ENCODE measurements around the gene GLCE.

The GLCE gene

DNA sequence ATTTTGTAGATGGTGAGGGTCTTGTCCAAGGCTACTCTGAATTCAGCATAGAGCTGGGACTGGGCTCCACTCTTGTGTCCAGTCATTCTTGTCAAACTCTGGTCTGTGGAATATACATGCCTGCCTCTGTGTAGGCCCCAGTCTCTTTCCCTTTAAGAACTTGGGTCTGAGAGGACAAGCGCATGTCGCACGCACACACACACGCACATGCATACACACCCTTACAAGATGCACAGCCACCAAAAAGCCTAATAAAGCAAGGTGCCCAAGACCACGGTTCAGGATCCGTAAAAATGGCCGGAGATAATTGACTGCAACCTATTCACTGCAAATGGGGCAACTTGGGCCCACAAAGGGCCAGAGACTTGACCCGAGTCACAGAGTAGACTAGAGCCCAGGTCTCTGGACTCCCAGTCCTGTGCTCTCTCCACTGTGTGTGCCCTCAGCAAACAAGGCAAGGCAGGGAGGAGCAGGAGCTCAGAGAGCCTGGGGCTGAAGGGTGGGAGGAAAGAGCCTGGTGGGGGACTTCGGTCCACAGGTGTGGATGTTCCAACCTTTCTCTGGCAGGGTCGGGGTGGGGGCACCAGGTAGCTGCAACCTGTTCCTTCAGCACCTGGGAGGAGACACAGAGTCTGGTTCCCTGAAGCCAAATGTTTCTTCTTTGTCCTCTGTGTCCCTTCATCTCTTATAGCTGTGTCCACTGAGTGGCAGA, 137.4 kb downstream of the GLCE start:
- Histone ChIP-seq H3K36me3 (ENCODE audit: low read length) (no peaks in the 10 kb centered on the region), H3K4me2 (ENCODE audit: low read depth, low read length, poor library complexity, severe bottlenecking) (no peak overlapping the region), H3F3A (ENCODE audit: insufficient read depth) (no peaks in the 10 kb centered on the region), H3K79me2 (ENCODE audit: insufficient read depth, low read length) (no peaks in the 10 kb centered on the region), H3K27ac (ENCODE audit: low read depth, low read length) (no peak overlapping the region), H3K27me3 (ENCODE audit: low read length) (no peaks in the 10 kb centered on the region), H2AFZ (ENCODE audit: low read depth, low read length, severe bottlenecking) (no peak overlapping the region), H3K9ac (ENCODE audit: low read length) (no peak overlapping the region), H3K4me3 (ENCODE audit: insufficient read depth, low read length, poor library complexity, severe bottlenecking) (no peak overlapping the region), H3K9me2 (replicated peaks; ENCODE audit: insufficient read depth, low read length) (no peaks in the 10 kb centered on the region), H3K9me3 (ENCODE audit: insufficient read depth, low read length) (no peaks in the 10 kb centered on the region), H4K20me1 (ENCODE audit: low read depth, low read length) (no peaks in the 10 kb centered on the region)
- TF ChIP-seq, protein P1, sequence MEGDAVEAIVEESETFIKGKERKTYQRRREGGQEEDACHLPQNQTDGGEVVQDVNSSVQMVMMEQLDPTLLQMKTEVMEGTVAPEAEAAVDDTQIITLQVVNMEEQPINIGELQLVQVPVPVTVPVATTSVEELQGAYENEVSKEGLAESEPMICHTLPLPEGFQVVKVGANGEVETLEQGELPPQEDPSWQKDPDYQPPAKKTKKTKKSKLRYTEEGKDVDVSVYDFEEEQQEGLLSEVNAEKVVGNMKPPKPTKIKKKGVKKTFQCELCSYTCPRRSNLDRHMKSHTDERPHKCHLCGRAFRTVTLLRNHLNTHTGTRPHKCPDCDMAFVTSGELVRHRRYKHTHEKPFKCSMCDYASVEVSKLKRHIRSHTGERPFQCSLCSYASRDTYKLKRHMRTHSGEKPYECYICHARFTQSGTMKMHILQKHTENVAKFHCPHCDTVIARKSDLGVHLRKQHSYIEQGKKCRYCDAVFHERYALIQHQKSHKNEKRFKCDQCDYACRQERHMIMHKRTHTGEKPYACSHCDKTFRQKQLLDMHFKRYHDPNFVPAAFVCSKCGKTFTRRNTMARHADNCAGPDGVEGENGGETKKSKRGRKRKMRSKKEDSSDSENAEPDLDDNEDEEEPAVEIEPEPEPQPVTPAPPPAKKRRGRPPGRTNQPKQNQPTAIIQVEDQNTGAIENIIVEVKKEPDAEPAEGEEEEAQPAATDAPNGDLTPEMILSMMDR (IDR thresholded peaks at IDR 0.05; ENCODE audit: insufficient read depth, low read length, poor library complexity, severe bottlenecking), result no peak
- no peak for TF ChIP-seq EZH2phosphoT487 (conservative IDR thresholded peaks at IDR 0.05; ENCODE audit: low read length)

DNA sequence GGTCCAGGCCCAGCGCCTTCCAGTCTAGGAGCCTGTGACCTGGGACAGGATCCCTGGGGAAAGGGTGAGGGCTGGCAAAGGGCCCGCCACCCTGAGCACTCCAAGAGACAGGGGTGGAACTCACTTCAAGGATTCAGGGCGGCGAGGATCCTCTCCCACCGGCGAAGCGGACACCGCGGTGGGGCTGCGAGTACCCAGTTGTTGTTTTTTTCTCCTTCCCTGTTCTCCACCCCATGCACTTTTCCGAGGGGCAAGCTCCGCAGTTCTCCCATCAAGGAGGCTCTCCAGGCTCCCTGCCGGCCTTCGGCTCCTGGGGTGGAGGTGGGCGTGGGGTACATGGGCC, 137.9 kb downstream of the GLCE start:
- Histone ChIP-seq H2AFZ (ENCODE audit: low read depth, low read length, severe bottlenecking) (no peak overlapping the region), H3K79me2 (ENCODE audit: insufficient read depth, low read length) (no peaks in the 10 kb centered on the region), H3K9me3 (ENCODE audit: insufficient read depth, low read length) (no peaks in the 10 kb centered on the region), H3K36me3 (ENCODE audit: low read length) (no peaks in the 10 kb centered on the region), H3K27ac (ENCODE audit: low read depth, low read length) (no peak overlapping the region), H3F3A (ENCODE audit: insufficient read depth) (no peaks in the 10 kb centered on the region), H3K27me3 (ENCODE audit: low read length) (no peaks in the 10 kb centered on the region), H4K20me1 (ENCODE audit: low read depth, low read length) (no peaks in the 10 kb centered on the region), H3K4me2 (ENCODE audit: low read depth, low read length, poor library complexity, severe bottlenecking) (no peak overlapping the region), H3K9me2 (replicated peaks; ENCODE audit: insufficient read depth, low read length) (no peaks in the 10 kb centered on the region), H3K9ac (ENCODE audit: low read length) (no peak overlapping the region), H3K4me3 (ENCODE audit: insufficient read depth, low read length, poor library complexity, severe bottlenecking) (no peak overlapping the region)
- TF ChIP-seq, protein P1 (IDR thresholded peaks at IDR 0.05; ENCODE audit: insufficient read depth, low read length, poor library complexity, severe bottlenecking), result no peak
- TF ChIP-seq EZH2phosphoT487 (conservative IDR thresholded peaks at IDR 0.05; ENCODE audit: low read length), result no peak

DNA sequence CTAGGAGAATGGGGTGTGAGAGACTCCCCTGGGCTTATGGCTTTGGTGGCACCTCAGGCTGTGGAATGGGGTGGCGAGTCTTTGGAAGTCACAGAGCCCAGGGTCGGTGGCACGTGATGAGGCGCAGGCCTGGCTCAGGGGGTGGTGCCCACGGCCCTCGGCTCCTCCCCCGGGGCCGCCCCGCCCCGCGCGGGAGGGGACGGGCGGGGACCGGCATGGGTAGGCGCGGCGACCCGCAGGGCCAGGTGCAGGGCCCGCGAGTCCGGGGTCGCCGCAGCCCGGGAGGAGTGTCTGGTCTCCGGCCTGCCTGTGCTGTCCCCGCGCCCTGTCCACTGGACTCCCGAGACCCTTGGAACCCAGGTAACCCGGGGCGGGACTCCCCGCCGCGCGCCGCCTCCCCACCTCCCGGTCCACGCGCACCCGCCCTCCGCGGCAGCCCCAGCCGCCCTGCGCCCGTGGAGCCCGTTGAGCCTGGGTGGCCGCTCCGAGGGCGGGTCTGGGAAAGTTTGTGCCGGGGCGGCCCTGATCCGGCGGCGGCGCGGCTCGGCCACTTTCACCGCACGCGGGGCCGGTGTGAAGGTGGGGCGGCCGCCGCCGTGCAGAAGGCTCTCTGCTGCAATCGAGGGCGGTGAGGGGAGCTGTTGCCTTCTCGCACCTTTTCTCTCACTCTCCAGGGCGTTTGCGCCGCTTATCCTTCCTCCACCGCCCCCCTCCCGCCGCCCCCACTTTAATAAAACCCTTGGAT, 138.4 kb downstream of the GLCE start, which contains the start of gene PAQR5:
Gene PAQR5, plus strand, starts transcription at position 216 of the 745 bp plus-strand sequence. CDS start 61,169 bp downstream, outside the sequence.
- H3K27ac ChIP-seq (ENCODE audit: low read depth, low read length), result no peak within 1 kb of the TSS
- no peaks in the 10 kb centered on the region for H3F3A ChIP-seq (ENCODE audit: insufficient read depth)
- no peaks in the 10 kb centered on the region for H4K20me1 ChIP-seq (ENCODE audit: low read depth, low read length)
- no peaks in the 10 kb centered on the region for H3K79me2 ChIP-seq (ENCODE audit: insufficient read depth, low read length)
- no peaks in the 10 kb centered on the region for H3K9me2 ChIP-seq (replicated peaks; ENCODE audit: insufficient read depth, low read length)
- H2AFZ ChIP-seq (ENCODE audit: low read depth, low read length, severe bottlenecking), result no peak within 1 kb of the TSS
- H3K9ac ChIP-seq (ENCODE audit: low read length), result no peak within 1 kb of the TSS
- H3K9me3 ChIP-seq (ENCODE audit: insufficient read depth, low read length), result no peaks in the 10 kb centered on the region
- no peak for TF ChIP-seq EZH2phosphoT487 (conservative IDR thresholded peaks at IDR 0.05; ENCODE audit: low read length)
- TF ChIP-seq, protein P1 (IDR thresholded peaks at IDR 0.05; ENCODE audit: insufficient read depth, low read length, poor library complexity, severe bottlenecking), result no peak
- H3K4me2 ChIP-seq (ENCODE audit: low read depth, low read length, poor library complexity, severe bottlenecking), result no peak within 1 kb of the TSS
- H3K36me3 ChIP-seq (ENCODE audit: low read length), result no peaks in the 10 kb centered on the region
- H3K4me3 ChIP-seq (ENCODE audit: insufficient read depth, low read length, poor library complexity, severe bottlenecking), result no peak within 1 kb of the TSS
- no peaks in the 10 kb centered on the region for H3K27me3 ChIP-seq (ENCODE audit: low read length)

All from SU-DHL-6 (cell line).